ENCODE results near the gene TSKS. TPM values are rescaled to one million over a fixed set of nuclear protein-coding genes. Genes with fewer than 3 reads are reported as not detected.
A peak's percentile ranks its signal among the peaks of the same experiment; 100 is the strongest.

The TSKS gene
- total RNA-seq, 1 donor from 2014 or later, result 0.55 TPM

DNA sequence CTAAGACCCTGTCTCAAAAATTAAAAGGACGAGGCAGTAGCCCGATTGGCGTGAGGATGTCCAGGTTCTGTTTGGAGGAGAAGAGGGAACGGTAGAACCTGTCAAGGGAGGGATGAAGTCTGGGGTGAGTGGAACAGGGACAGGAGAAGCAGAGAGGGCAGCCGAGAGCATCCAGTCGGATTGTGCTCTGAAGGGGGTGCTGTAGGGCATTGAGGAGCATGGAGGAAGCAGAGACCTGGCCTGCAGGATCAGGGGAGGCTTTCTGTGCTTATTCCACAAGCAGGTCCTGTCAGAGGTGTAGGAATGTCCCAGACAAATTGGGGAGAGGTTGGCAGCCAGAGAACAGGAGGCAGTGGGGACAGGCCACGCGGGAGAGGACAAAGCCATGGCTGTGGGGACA lies 17.8 kb upstream of the TSKS start:
- DNase-seq (no peak), ATAC-seq (ENCODE audit: low read depth) (no peak)
- no peaks in the 10 kb centered on the region for H3K9me3 Mint-ChIP-seq
- H3K27ac Mint-ChIP-seq, result peak overlapping the region; percentile 88
- ChIA-PET CTCF (no interaction called here), POLR2A (interaction anchor here (1.1 kb wide), 1 partner anchor 14 kb away, joined by 3 read pairs; the partner anchor contains the start of gene AP2A1)
- no peaks in the 10 kb centered on the region for H3K27me3 Mint-ChIP-seq
- peaks cover 33% of the 10 kb centered on the region for H3K36me3 Mint-ChIP-seq (ENCODE audit: low read depth)
- H3K4me3 Mint-ChIP-seq, result no peak overlapping the region
- peaks cover 28% of the 10 kb centered on the region for H3K4me1 Mint-ChIP-seq
- TF ChIP-seq, protein P1, sequence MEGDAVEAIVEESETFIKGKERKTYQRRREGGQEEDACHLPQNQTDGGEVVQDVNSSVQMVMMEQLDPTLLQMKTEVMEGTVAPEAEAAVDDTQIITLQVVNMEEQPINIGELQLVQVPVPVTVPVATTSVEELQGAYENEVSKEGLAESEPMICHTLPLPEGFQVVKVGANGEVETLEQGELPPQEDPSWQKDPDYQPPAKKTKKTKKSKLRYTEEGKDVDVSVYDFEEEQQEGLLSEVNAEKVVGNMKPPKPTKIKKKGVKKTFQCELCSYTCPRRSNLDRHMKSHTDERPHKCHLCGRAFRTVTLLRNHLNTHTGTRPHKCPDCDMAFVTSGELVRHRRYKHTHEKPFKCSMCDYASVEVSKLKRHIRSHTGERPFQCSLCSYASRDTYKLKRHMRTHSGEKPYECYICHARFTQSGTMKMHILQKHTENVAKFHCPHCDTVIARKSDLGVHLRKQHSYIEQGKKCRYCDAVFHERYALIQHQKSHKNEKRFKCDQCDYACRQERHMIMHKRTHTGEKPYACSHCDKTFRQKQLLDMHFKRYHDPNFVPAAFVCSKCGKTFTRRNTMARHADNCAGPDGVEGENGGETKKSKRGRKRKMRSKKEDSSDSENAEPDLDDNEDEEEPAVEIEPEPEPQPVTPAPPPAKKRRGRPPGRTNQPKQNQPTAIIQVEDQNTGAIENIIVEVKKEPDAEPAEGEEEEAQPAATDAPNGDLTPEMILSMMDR (IDR thresholded peaks at IDR 0.05), result no peak
- intact Hi-C loops (cut with micrococcal nuclease), result loop anchor here (2.0 kb wide), 1 partner anchor 14 kb away; the partner anchor contains the start of gene AP2A1

DNA sequence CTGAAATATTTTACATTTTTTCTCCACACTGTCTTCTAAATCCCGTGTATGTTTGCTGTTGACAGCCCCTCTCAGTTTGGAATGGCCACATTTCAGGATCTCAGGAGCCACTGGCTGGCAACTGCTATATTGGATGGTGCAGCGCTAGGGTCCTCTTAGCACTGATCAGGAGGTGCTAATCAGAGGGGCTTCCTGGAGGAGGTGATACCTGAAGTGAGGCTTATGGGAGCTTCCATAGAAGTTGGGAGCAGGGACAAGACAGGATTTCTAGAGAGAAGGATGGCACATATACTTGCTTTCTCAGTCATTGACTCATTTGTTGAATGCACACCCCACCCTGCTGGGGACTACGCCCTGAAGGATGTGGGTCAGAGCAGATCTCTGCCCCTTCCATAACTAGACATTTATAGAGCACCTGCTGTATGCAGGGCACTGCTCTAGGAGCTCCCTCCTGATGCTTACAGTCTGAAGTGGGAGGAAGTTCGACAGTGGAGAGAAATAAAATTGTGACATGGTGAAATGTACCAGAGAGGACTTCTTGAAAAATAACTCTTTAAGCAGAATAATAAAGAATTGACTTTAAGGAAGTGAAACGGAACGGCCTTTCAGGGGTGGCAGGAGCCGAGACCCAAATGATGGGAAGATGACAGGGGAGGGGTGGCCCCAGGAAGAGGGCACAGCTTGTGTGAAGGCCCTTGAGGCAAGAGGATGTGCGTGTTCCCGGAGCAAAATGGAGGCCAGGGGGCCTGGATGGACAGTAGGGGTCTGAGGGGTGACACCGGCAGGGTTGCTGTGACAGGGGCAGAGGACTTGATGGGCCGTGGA lies 16.8 kb upstream of the TSKS start:
- intact Hi-C loops (cut with micrococcal nuclease), result loop anchor here (2.0 kb wide), 1 partner anchor 13 kb away; the partner anchor contains the start of gene AP2A1
- ChIA-PET POLR2A (interaction anchor here (1.0 kb wide), 1 partner anchor 13 kb away, joined by 5 read pairs; the partner anchor contains the start of gene AP2A1), CTCF (no interaction called here)
- H3K27me3 Mint-ChIP-seq, result no peaks in the 10 kb centered on the region
- no peak for DNase-seq
- H3K27ac Mint-ChIP-seq, result peak overlapping the region; percentile 88
- peaks cover 28% of the 10 kb centered on the region for H3K4me1 Mint-ChIP-seq
- TF ChIP-seq, protein P1 (IDR thresholded peaks at IDR 0.05), result no peak
- ATAC-seq (ENCODE audit: low read depth), result peak; percentile 84
- H3K9me3 Mint-ChIP-seq, result no peaks in the 10 kb centered on the region
- peak overlapping the region; percentile 58 for H3K4me3 Mint-ChIP-seq
- H3K36me3 Mint-ChIP-seq (ENCODE audit: low read depth), result peaks cover 29% of the 10 kb centered on the region

DNA sequence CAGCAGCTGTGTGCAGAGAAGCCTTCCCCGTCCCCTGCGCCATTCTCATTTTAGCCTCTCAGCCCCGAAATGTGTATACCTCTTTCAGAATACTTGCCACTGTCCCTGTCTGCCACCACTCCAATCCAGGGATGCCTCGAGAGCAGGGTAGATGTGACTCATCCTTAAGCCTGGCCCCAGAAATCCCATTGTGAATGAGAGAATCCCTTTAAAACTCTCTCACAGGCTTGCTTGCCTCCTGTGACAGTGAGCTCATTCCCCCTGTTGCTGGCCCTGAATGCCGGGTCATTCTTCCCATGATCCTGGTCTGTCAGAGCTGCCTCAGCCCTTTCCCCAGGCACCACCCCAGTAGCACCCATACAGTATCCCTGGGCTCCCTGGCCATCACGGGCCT lies 13.3 kb upstream of the TSKS start:
- ChIA-PET CTCF (no interaction called here), POLR2A (no interaction called here)
- peaks cover 26% of the 10 kb centered on the region for H3K4me1 Mint-ChIP-seq
- intact Hi-C loops (cut with micrococcal nuclease), result no loop called here
- TF ChIP-seq, protein P1 (IDR thresholded peaks at IDR 0.05), result no peak
- no peak for ATAC-seq (ENCODE audit: low read depth)
- no peak for DNase-seq
- H3K4me3 Mint-ChIP-seq, result no peak overlapping the region
- no peaks in the 10 kb centered on the region for H3K27me3 Mint-ChIP-seq
- H3K9me3 Mint-ChIP-seq, result no peaks in the 10 kb centered on the region
- no peak overlapping the region for H3K27ac Mint-ChIP-seq
- H3K36me3 Mint-ChIP-seq (ENCODE audit: low read depth), result peaks cover 17% of the 10 kb centered on the region

DNA sequence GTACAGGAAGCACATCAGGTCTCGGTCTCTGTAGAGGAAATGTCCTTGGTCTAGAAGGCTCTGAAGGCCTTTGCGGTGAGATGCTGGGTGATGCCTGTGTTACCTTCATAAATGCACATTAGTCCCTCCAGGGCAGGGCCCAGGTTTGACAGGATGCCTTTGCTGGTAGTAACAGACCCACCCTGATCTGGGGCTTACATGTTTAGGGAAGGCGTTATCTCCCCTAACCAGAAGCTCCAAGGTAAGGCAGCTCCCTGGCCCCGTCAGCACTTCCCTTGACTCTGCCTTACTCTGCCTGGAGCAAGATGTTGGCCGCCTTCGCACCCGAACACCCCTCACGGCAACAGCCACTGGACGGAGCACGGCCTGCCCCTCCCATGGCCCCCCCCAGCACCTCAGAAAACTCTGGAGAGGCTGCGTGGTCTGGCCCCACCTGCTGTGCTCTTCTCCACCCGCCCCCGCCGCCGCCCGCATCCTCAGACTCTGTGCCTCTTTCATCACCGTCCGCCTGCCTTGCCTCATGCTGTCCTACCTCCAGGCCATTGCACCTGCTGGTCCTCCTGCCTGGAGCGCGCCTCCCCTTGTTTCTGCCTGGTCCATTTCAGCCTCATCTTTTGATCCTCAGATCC lies 12.8 kb upstream of the TSKS start:
- no peak for ATAC-seq (ENCODE audit: low read depth)
- H3K36me3 Mint-ChIP-seq (ENCODE audit: low read depth), result peaks cover 17% of the 10 kb centered on the region
- peaks cover 21% of the 10 kb centered on the region for H3K4me1 Mint-ChIP-seq
- intact Hi-C loops (cut with micrococcal nuclease), result no loop called here
- no peak for DNase-seq
- H3K27ac Mint-ChIP-seq, result no peak overlapping the region
- TF ChIP-seq, protein P1 (IDR thresholded peaks at IDR 0.05), result no peak
- ChIA-PET CTCF (no interaction called here), POLR2A (no interaction called here)
- no peaks in the 10 kb centered on the region for H3K9me3 Mint-ChIP-seq
- no peaks in the 10 kb centered on the region for H3K27me3 Mint-ChIP-seq
- H3K4me3 Mint-ChIP-seq, result no peak overlapping the region

DNA sequence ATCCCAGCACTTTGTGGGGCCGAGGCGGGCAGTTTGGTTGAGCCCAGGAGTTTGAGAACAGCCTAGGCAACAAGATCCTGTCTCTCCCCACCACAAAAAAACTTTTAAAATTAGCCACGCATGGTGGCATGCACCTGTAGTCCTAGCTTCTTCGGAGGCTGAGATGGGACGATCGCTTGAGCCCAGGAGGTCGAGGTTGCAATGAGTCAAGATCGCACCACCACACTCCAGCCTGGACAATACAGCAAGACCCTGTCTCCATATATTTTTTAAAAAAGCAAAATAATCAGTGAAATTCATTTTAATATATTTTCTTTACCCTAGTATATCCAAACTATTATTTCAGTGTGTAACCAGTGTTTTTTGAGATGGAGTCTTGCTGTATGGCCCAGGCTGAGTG lies 11.9 kb upstream of the TSKS start:
- H3K9me3 Mint-ChIP-seq, result no peaks in the 10 kb centered on the region
- TF ChIP-seq, protein P1 (IDR thresholded peaks at IDR 0.05), result no peak
- H3K4me3 Mint-ChIP-seq, result no peak overlapping the region
- H3K36me3 Mint-ChIP-seq (ENCODE audit: low read depth), result peaks cover 21% of the 10 kb centered on the region
- DNase-seq (no peak), ATAC-seq (ENCODE audit: low read depth) (no peak)
- H3K4me1 Mint-ChIP-seq, result peaks cover 15% of the 10 kb centered on the region
- no peak overlapping the region for H3K27ac Mint-ChIP-seq
- ChIA-PET CTCF (no interaction called here), POLR2A (no interaction called here)
- intact Hi-C loops (cut with micrococcal nuclease), result no loop called here
- H3K27me3 Mint-ChIP-seq, result no peaks in the 10 kb centered on the region

Measured in activated B cell treated with CpG ODN at 0.5 μM for 24 hours (primary cell).